NT2/D1 (cell line): ENCODE results near the gene FTO.

Source experiments
- YY1 ChIP-seq: IDR thresholded peaks from 2 replicates; pipeline ENCODE4 v1.6.1; 2011; ENCODE audit not compliant: insufficient read length, insufficient read depth
- ZNF274 ChIP-seq: IDR thresholded peaks from 2 replicates; pipeline ENCODE4 v1.6.1; 2011; ENCODE audit warnings: mild to moderate bottlenecking, low read depth, low read length

DNA sequence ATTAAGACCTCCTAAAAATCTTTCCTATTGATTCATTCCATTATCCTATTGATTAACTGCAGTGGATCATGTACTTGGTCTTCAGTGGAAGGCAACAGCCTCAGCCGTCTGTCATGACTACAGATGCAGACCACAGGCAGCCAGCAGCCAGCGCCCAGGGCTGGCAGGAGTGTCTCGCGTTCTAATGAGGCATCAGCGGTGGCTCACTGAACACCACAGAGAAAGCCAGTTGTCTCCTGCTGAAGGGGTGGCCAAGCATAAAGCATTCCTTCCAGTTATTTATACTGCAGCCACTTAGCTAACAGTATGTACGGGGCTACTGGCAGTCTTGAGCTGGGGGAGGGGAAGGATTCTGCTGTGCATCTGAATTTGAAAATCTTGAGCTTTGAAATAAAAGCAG, 368.3 kb downstream of the FTO start:
- TF ChIP-seq ZNF274 (no peak), YY1 (no peak)
